Type B pancreatic cell (in vitro differentiated cells): ENCODE measurements around the gene TNPO1. TPM values are rescaled to one million over a fixed set of nuclear protein-coding genes. Genes with fewer than 3 reads are reported as not detected.

ENCODE experiments used
- DNase-seq: peaks from one replicate; pipeline ENCODE4 v3.0.0; 2021; ENCODE audit warnings: mixed read lengths; ENCODE audit not compliant: unreplicated experiment; ENCODE audit errors: extremely low spot score
- H3K27ac Mint-ChIP-seq: 2 replicates; pipeline ENCODE4 v1.8.0; 2021; ENCODE audit warnings: mild to moderate bottlenecking, mixed read lengths
- H3K27me3 Mint-ChIP-seq: 2 replicates; pipeline ENCODE4 v1.8.0; 2021; ENCODE audit warnings: mixed read lengths
- H3K36me3 Mint-ChIP-seq: 2 replicates; pipeline ENCODE4 v1.8.0; 2021; ENCODE audit warnings: mixed read lengths
- H3K4me1 Mint-ChIP-seq: one replicate; pipeline ENCODE4 v1.8.0; 2021; ENCODE audit warnings: mixed read lengths; ENCODE audit not compliant: unreplicated experiment
- H3K4me3 Mint-ChIP-seq: 2 replicates; pipeline ENCODE4 v1.8.0; 2021; ENCODE audit warnings: mild to moderate bottlenecking, mixed read lengths
- H3K9me3 Mint-ChIP-seq: 2 replicates; pipeline ENCODE4 v1.8.0; 2021; ENCODE audit warnings: mixed read lengths
- CTCF ChIP-seq: fragments of 200-600 bp; sonication (generic); conservative IDR thresholded peaks from 2 replicates; pipeline ENCODE4 v1.5.0; 2021; ENCODE audit warnings: antibody characterized with exemption, mild to moderate bottlenecking
- total RNA-seq: library from RNA; stranded (reverse); gene quantifications from 2 replicates; pipeline ENCODE4 v1.2.1, GENCODE V29; 2021; ENCODE audit warnings: low replicate concordance

Gene TNPO1
- total RNA-seq, 1 donor from 2014 or later = 131 TPM

GRCh38 chr5:72848474-72849428 is 32.3 kb downstream of the TNPO1 start:
- Mint-ChIP-seq H3K36me3 (peaks cover 16% of the 10 kb centered on the region), H3K9me3 (no peaks in the 10 kb centered on the region), H3K4me1 (peaks cover 52% of the 10 kb centered on the region), H3K27ac (peak overlapping the region; percentile 97), H3K27me3 (no peaks in the 10 kb centered on the region), H3K4me3 (peak overlapping the region; percentile 98)
- no peak for TF ChIP-seq CTCF
- DNase-seq = peak; percentile 79

GRCh38 chr5:72849546-72849945 is 33.1 kb downstream of the TNPO1 start:
- no peak for DNase-seq
- TF ChIP-seq CTCF = no peak
- Mint-ChIP-seq H3K9me3 (no peaks in the 10 kb centered on the region), H3K27ac (peak overlapping the region; percentile 93), H3K4me3 (peak overlapping the region; percentile 98), H3K27me3 (no peaks in the 10 kb centered on the region), H3K36me3 (peaks cover 14% of the 10 kb centered on the region), H3K4me1 (peaks cover 44% of the 10 kb centered on the region)

GRCh38 chr5:72850113-72850512 is 33.7 kb downstream of the TNPO1 start:
- no peak overlapping the region for H3K27ac Mint-ChIP-seq
- H3K4me1 Mint-ChIP-seq = peaks cover 39% of the 10 kb centered on the region
- H3K9me3 Mint-ChIP-seq = no peaks in the 10 kb centered on the region
- H3K4me3 Mint-ChIP-seq = peak overlapping the region; percentile 98
- no peak for TF ChIP-seq CTCF
- no peaks in the 10 kb centered on the region for H3K27me3 Mint-ChIP-seq
- no peak for DNase-seq
- H3K36me3 Mint-ChIP-seq = peaks cover 14% of the 10 kb centered on the region

- Mint-ChIP-seq H3K4me1 (peaks cover 33% of the 10 kb centered on the region), H3K9me3 (no peaks in the 10 kb centered on the region), H3K36me3 (peaks cover 25% of the 10 kb centered on the region), H3K27me3 (no peaks in the 10 kb centered on the region), H3K27ac (no peak overlapping the region), H3K4me3 (no peak overlapping the region)
- no peak for TF ChIP-seq CTCF
- no peak for DNase-seq
Observed at GRCh38 chr5:72852356-72852755, 35.9 kb downstream of the TNPO1 start.

GRCh38 chr5:72854419-72854818 is 38.0 kb downstream of the TNPO1 start:
- H3K4me1 Mint-ChIP-seq = peaks cover 20% of the 10 kb centered on the region
- H3K4me3 Mint-ChIP-seq = no peak overlapping the region
- peaks cover 28% of the 10 kb centered on the region for H3K36me3 Mint-ChIP-seq
- no peaks in the 10 kb centered on the region for H3K27me3 Mint-ChIP-seq
- no peaks in the 10 kb centered on the region for H3K9me3 Mint-ChIP-seq
- H3K27ac Mint-ChIP-seq = no peak overlapping the region
- no peak for TF ChIP-seq CTCF
- no peak for DNase-seq
